ACC112 (cell line): ENCODE results near the gene RNF113A.

Experiments
- H2AFZ ChIP-seq: fragments of 200-600 bp; sonication (generic); one replicate; pipeline ENCODE4 v1.6.0; 2017; ENCODE audit warnings: antibody characterized with exemption, low read length; ENCODE audit not compliant: unreplicated experiment
- H3K27ac ChIP-seq: fragments of 200-600 bp; sonication (generic); 2 replicates; pipeline ENCODE4 v1.5.1; 2014; ENCODE audit warnings: low read depth, mild to moderate bottlenecking, antibody characterized with exemption, low read length, moderate library complexity
- H3K27me3 ChIP-seq: fragments of 200-600 bp; sonication (generic); 2 replicates; pipeline ENCODE4 v1.6.1; 2014; ENCODE audit warnings: mild to moderate bottlenecking, antibody characterized with exemption, low read length, moderate library complexity, mixed read lengths; ENCODE audit not compliant: insufficient read depth
- H3K36me3 ChIP-seq: fragments of 200-600 bp; sonication (generic); 2 replicates; pipeline ENCODE4 v1.6.1; 2016; ENCODE audit warnings: mild to moderate bottlenecking, antibody characterized with exemption, low read length, moderate library complexity, mixed read lengths; ENCODE audit not compliant: insufficient read depth
- H3K4me1 ChIP-seq: fragments of 200-600 bp; sonication (generic); one replicate; pipeline ENCODE4 v1.6.1; 2016; ENCODE audit warnings: low read length, mixed read lengths; ENCODE audit not compliant: insufficient read depth, unreplicated experiment, control insufficient read depth
- H3K4me3 ChIP-seq: fragments of 200-600 bp; sonication (generic); 2 replicates; pipeline ENCODE4 v1.5.1; 2014; ENCODE audit warnings: mild to moderate bottlenecking, low read depth, low read length
- H3K79me2 ChIP-seq: fragments of 200-600 bp; sonication (generic); one replicate; pipeline ENCODE4 v1.6.0; 2016; ENCODE audit warnings: low read length; ENCODE audit not compliant: control insufficient read depth, unreplicated experiment, insufficient read depth

The RNF113A gene

GRCh38 chrX:119885554-119886428 lies 14.3 kb upstream of the RNF113A start:
- Histone ChIP-seq H3K4me3 (no peak overlapping the region; the same call in 1 of the 2 replicates), H3K4me1 (no peaks in the 10 kb centered on the region), H3K27me3 (no peaks in the 10 kb centered on the region), H3K27ac (no peak overlapping the region), H3K36me3 (no peaks in the 10 kb centered on the region), H3K79me2 (no peaks in the 10 kb centered on the region), H2AFZ (no peak overlapping the region)

- no peaks in the 10 kb centered on the region for H3K79me2 ChIP-seq
- no peaks in the 10 kb centered on the region for H3K36me3 ChIP-seq
- H3K4me3 ChIP-seq = no peak overlapping the region
- H3K27ac ChIP-seq = no peak overlapping the region
- H3K27me3 ChIP-seq = no peaks in the 10 kb centered on the region
- no peaks in the 10 kb centered on the region for H3K4me1 ChIP-seq
- H2AFZ ChIP-seq = no peak overlapping the region
These were observed 9.3 kb upstream of the RNF113A start for GRCh38 chrX:119880552-119881437.

GRCh38 chrX:119880076-119880475 lies 8.5 kb upstream of the RNF113A start:
- Histone ChIP-seq H3K27ac (no peak overlapping the region), H3K4me3 (no peak overlapping the region), H2AFZ (no peak overlapping the region), H3K79me2 (no peaks in the 10 kb centered on the region), H3K27me3 (no peaks in the 10 kb centered on the region), H3K36me3 (no peaks in the 10 kb centered on the region), H3K4me1 (no peaks in the 10 kb centered on the region)

GRCh38 chrX:119878740-119879139 lies 7.2 kb upstream of the RNF113A start:
- H3K79me2 ChIP-seq = no peaks in the 10 kb centered on the region
- H3K27me3 ChIP-seq = no peaks in the 10 kb centered on the region
- no peaks in the 10 kb centered on the region for H3K4me1 ChIP-seq
- H2AFZ ChIP-seq = no peak overlapping the region
- no peak overlapping the region for H3K27ac ChIP-seq
- no peaks in the 10 kb centered on the region for H3K36me3 ChIP-seq
- no peak overlapping the region for H3K4me3 ChIP-seq

- H3K79me2 ChIP-seq = peaks cover 28% of the 10 kb centered on the region
- no peaks in the 10 kb centered on the region for H3K36me3 ChIP-seq
- peak overlapping the region; percentile 87 for H3K4me3 ChIP-seq
- peak overlapping the region; percentile 85 for H3K27ac ChIP-seq
- no peaks in the 10 kb centered on the region for H3K27me3 ChIP-seq
- H3K4me1 ChIP-seq = no peaks in the 10 kb centered on the region
- peak overlapping the region; percentile 43 for H2AFZ ChIP-seq
These were observed 311 bp downstream of the RNF113A start for GRCh38 chrX:119871245-119871598.

GRCh38 chrX:119870626-119871131 lies 854 bp downstream of the RNF113A start:
- H3K36me3 ChIP-seq = no peaks in the 10 kb centered on the region
- H3K27me3 ChIP-seq = no peaks in the 10 kb centered on the region
- H3K4me3 ChIP-seq = peak overlapping the region; percentile 87
- peak overlapping the region; percentile 85 for H3K27ac ChIP-seq
- H3K4me1 ChIP-seq = no peaks in the 10 kb centered on the region
- peaks cover 28% of the 10 kb centered on the region for H3K79me2 ChIP-seq
- H2AFZ ChIP-seq = peak overlapping the region; percentile 43

- Histone ChIP-seq H2AFZ (peak overlapping the region; percentile 29), H3K4me1 (peaks cover 8% of the 10 kb centered on the region), H3K36me3 (0 out of 2 replicates have a peak, but pooled peaks cover 3% of the 10 kb centered on the region), H3K79me2 (peaks cover 14% of the 10 kb centered on the region), H3K27me3 (no peaks in the 10 kb centered on the region), H3K27ac (no peak overlapping the region), H3K4me3 (peak overlapping the region; percentile 97)
These were observed 18.1 kb downstream of the RNF113A start for GRCh38 chrX:119853444-119853843.

- Histone ChIP-seq H3K36me3 (0 out of 2 replicates have a peak, but pooled peaks cover 3% of the 10 kb centered on the region), H3K27me3 (no peaks in the 10 kb centered on the region), H3K79me2 (peaks cover 14% of the 10 kb centered on the region), H3K27ac (peak within 1 kb of the TSS; percentile 77), H2AFZ (peak within 1 kb of the TSS; percentile 68), H3K4me1 (peaks cover 8% of the 10 kb centered on the region), H3K4me3 (peak within 1 kb of the TSS; percentile 97)
These were observed 18.9 kb downstream of the RNF113A start, which contains the start of gene UPF3B for GRCh38 chrX:119852382-119853353. Gene UPF3B (minus strand): TSS chrX:119852963. CDS start chrX:119852928, 35 bp downstream.

- no peak overlapping the region for H2AFZ ChIP-seq
- no peak overlapping the region for H3K4me3 ChIP-seq
- H3K36me3 ChIP-seq = peaks cover 6% of the 10 kb centered on the region
- H3K79me2 ChIP-seq = no peaks in the 10 kb centered on the region
- H3K27me3 ChIP-seq = no peaks in the 10 kb centered on the region
- H3K27ac ChIP-seq = no peak overlapping the region
- H3K4me1 ChIP-seq = no peaks in the 10 kb centered on the region
These were observed 37.6 kb downstream of the RNF113A start for GRCh38 chrX:119833905-119834304.
